K562 treated with DMSO at 1 percent for 12 hours (cell line): ENCODE data around the gene FAM111A. TPM values are rescaled to one million over a fixed set of nuclear protein-coding genes. Genes with fewer than 3 reads are reported as not detected.

Source experiments
- total RNA-seq: library from RNA; unstranded; fragments of 300-600 nt; gene quantifications from 2 replicates; pipeline ENCODE4 v1.2.3, GENCODE V29; 2022; ENCODE audit not compliant: insufficient read depth

The FAM111A gene, protein sequence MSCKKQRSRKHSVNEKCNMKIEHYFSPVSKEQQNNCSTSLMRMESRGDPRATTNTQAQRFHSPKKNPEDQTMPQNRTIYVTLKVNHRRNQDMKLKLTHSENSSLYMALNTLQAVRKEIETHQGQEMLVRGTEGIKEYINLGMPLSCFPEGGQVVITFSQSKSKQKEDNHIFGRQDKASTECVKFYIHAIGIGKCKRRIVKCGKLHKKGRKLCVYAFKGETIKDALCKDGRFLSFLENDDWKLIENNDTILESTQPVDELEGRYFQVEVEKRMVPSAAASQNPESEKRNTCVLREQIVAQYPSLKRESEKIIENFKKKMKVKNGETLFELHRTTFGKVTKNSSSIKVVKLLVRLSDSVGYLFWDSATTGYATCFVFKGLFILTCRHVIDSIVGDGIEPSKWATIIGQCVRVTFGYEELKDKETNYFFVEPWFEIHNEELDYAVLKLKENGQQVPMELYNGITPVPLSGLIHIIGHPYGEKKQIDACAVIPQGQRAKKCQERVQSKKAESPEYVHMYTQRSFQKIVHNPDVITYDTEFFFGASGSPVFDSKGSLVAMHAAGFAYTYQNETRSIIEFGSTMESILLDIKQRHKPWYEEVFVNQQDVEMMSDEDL
- 13.6 and 53.9 TPM in 2 replicates for total RNA-seq

DNA sequence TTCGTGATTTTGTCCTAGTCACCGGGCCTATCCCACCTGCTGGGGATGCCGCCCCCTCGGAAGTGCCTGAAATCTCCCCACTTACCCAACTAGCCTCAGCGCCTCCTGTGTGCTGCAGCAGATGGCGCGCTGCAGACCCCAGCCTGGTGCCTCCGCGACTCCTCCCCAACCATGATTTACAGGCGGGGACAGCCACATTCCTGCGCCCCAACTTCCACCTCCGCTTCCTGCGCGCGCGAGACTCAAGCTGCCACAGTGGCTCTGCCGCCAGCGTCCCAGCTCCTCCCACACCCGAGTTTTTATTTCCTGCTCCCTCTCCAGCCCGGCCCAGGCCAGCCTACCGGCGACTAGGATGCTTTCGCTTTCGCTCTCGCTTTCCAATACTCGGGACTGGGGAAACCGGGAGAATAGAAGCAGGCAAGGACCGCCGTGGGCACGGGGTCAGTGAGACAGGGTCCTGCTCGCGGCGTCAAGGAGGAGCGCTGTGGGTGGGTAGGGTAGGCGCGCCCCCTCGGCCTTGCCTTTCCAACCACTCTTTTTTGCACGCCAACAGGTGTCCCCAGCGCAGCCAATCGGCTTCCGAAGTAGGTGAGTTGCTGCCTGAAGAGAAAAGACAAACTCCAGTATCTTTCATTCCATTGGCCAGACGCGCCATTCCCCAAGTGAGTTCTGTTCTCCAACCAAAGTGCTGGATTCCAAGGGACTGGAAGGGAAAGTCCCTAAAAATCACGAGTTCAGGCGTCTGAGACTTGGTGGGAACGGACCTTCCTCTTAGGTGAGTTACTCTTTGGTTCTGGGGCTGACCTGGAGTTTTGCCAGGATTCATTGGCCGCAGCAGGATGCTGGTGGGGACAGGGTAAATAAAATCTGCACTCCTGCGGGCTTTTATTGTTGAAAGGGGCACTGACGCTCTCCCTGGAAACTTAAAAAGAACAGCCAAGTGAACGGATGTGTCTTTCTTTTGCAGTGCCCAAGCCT is at the start of gene FAM111A:
Gene FAM111A (plus strand): TSS at position 327 of the 978 bp plus-strand sequence. CDS start 6,017 bp downstream, outside the sequence.

DNA sequence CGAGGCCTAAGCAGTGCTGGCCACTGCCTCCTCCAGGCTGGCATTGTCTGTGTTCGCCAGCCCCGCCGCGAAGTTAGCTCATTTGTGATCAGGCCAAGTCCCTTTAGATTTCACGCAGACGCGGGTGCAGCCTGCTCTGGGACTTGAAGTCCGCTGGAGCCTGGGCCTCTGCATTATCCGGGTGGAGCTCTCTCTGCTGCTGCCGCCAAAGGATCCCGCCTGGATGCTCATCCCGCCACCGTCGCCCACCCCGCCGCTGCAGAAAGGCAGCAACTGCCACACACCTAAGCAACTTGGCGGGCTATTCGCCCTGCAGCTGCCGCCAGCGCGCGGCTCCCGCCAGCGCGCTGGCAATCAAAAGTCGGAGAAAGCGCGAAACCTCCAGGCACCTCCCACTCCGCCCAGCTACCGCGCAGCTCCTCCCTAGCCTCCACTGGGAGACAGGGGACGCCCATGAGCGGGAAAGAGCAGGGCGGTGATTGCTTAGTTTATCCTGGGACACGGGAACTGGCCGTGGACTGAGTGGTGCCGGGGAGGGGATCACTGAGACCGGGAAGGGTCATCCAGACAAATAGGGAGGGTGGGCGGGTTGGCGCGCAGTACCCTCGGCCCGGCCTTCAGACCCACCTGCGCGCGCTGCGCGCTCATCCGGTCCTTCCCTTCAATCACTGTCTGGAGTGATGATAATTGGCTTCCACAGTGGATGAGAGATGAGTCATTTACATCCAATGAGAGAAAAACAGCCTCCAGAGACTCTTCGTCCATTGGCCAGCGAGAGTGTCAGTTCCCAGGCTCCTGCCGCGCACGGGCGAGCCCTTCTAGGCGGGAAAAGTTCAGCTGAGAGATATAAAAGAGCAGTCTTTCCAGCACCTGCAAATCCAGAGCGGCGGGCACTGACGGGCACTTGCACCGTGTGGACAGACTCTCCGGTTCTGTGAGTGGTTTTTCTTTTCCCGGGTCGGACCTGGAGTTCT is 36.0 kb upstream of the FAM111A start, which contains the start of gene FAM111B:
Gene FAM111B (plus strand): TSS at position 875 of the 974 bp plus-strand sequence. CDS start 2,389 bp downstream, outside the sequence.

DNA sequence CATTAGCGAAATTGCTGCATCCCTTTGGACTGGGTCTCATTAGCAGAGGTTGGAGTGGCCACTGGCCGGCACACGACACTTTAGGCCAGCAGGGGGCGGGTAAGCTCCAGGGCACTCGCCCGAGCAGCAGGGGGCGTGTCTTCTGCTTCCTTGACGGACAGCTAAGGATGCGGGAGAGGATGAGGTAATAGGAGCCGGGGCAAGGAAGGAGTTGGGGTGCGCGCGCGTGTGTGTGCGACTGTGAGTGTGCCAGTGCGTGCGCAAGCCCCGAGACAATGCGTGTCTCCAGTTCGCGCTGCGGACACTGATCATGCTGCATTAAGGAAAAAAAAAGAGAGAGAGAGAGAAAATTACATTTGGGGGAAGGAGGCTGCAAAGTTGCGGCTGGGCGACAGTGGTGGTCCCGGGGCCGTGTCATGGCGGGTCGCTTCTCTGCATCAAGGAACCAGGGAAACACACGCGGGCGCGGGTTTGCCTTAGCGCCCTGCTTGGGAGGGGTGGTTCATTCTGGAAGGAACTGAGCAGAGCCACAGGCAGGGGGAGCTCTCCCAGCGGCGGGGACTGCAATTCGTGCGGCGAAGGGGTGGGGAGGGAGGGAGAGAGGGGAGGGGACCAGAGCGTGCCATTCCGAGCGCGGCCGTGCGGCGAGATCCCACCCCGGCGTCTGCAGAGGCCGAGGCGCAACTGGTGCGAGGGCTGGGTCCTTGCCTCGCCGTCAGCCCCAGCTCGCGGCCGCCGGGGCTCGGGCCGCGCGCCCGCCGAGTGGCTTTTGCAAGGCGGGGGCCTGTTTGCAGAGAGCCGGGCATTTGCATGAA is 29.1 kb downstream of the FAM111A start, which contains the start of gene DTX4:
Gene DTX4 (plus strand): TSS at position 625 of the 815 bp plus-strand sequence. CDS start 464 bp downstream, outside the sequence.

Other genes starting within 250 kb of the FAM111A start
- gene GLYATL1, start 203.4 kb upstream of the FAM111A start, total RNA-seq: not detected in 2 replicates
- gene GLYATL1B, start 56.5 kb upstream of the FAM111A start, total RNA-seq: not detected in 2 replicates
- gene FAM111B, start 35.6 kb upstream of the FAM111A start, total RNA-seq: 0.23 TPM in 1 of 2 replicates, not detected in the other
- gene DTX4, start 29.3 kb downstream of the FAM111A start, total RNA-seq: 0.44 TPM in 1 of 2 replicates, not detected in the other
- not detected in 2 replicates for gene MPEG1, start 70.1 kb downstream of the FAM111A start, total RNA-seq
- gene OR5AN1, start 216.0 kb downstream of the FAM111A start, total RNA-seq: not detected in 2 replicates